ENCODE measurements around the gene SLC26A5. TPM values are rescaled to one million over a fixed set of nuclear protein-coding genes. Genes with fewer than 3 reads are reported as not detected.

The SLC26A5 gene
- total and polyA plus RNA-seq, 2 of the 8 experiments (the other 6 are each of a cell fraction or from before 2014, with no cell fraction given), result 0.09 to 0.24 TPM

DNA sequence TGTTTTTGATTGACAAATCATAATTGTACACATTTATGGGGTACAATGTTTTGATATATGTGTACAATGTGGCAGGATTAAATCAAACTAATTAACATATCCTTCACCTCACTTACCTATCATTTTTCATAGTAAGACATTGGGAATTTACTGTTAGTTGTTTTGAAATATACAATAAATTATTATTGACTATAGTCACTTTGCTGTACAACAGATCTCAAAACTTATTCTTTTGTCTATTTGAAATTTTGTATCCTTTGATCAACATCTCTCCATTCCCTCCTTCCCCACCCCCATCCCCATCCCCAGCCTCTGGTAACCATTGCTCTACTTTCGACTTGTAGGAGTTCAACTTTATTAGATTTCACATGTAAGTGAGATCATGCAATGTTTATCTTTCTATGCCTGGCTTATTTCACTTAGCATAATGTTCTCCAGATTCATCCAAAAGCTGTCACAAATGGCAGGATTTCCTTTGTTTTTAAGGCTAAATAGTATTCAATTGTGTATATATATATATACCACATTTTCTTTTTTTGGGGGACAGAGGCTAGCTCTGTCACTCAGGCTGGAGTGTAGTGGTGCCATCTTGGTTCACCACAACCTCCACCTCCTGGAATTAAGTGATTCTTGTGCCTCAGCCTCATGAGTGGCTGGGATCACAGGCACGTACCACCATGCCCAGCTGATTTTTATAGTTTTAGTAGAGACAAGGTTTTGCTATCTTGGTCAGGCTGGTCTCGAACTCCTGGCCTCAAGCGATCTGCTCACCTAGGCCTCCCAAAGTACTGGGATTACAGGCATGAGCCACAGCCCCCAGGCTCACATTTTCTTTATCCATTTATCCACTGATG lies 23.3 kb upstream of the SLC26A5 start:
- H2AK5ac ChIP-seq (ENCODE audit: low read depth, low read length), result no peak overlapping the region
- H3K23me2 ChIP-seq (ENCODE audit: low read depth, low read length), result no peaks in the 10 kb centered on the region
- no peaks in the 10 kb centered on the region for H3K79me2 ChIP-seq (ENCODE audit: control insufficient read depth in 1 of 2, insufficient read depth in 2 of 2, low read length in 2 of 2)
- H2BK15ac ChIP-seq (ENCODE audit: low read length), result no peak overlapping the region
- H3K79me1 ChIP-seq (ENCODE audit: low read depth, low read length), result no peaks in the 10 kb centered on the region
- DNase-seq (ENCODE audit: low read depth in 1 of 2, low spot score in 2 of 2) (no peak), FAIRE-seq (no peak)
- no peak overlapping the region for H2AFZ ChIP-seq (ENCODE audit: low read length)
- WGBS, 2 experiments (ENCODE audit: extremely low coverage in 1 of 2, insufficient coverage in 1 of 2, insufficient read length in 1 of 2, insufficient replicate concordance in 2 of 2, low coverage in 1 of 2, low lambda C conversion rate in 2 of 2, missing lambda C conversion rate in 1 of 2), result 86% methylated on average over 4 of the region's 4 CpGs; no CpG with 5 or more reads in 1 of the 2 experiments
- no peak overlapping the region for H3K4ac ChIP-seq (replicated peaks; ENCODE audit: insufficient read length, low read depth, low read length)
- no peak overlapping the region for H3K4me3 ChIP-seq (ENCODE audit: extremely low read depth in 1 of 4, insufficient read depth in 2 of 4, low read depth in 3 of 4, low read length in 4 of 4)
- no peak overlapping the region for H4K8ac ChIP-seq (ENCODE audit: extremely low read depth, insufficient read depth, low read length)
- H3K9me3 ChIP-seq (ENCODE audit: insufficient read depth in 2 of 2, low read depth in 1 of 2, low read length in 1 of 2), result no peaks in the 10 kb centered on the region
- no peak overlapping the region for H2BK20ac ChIP-seq (ENCODE audit: low read length)
- H4K91ac ChIP-seq (replicated peaks; ENCODE audit: insufficient read length, low read length), result no peak overlapping the region
- H3K27me3 ChIP-seq (replicated peaks in 1 of 4; ENCODE audit: control insufficient read depth in 3 of 4, extremely low read depth in 1 of 4, insufficient read depth in 3 of 4, low read length in 3 of 4), result no peaks in the 10 kb centered on the region
- ChIA-PET POLR2A (ENCODE audit: partially characterized antibody) (no interaction called here), CTCF (ENCODE audit: partially characterized antibody) (no interaction called here)
- no peaks in the 10 kb centered on the region for H3K4me1 ChIP-seq (replicated peaks in 1 of 4; ENCODE audit: control insufficient read depth in 3 of 4, insufficient read depth in 4 of 4, low read length in 3 of 4)
- H3K18ac ChIP-seq (ENCODE audit: extremely low read depth, low read length), result no peak overlapping the region
- H2BK120ac ChIP-seq (replicated peaks; ENCODE audit: low read depth, low read length), result no peak overlapping the region
- no peak overlapping the region for H3K23ac ChIP-seq (ENCODE audit: insufficient read length)
- no peak overlapping the region for H3K14ac ChIP-seq (ENCODE audit: insufficient read length)
- H3K56ac ChIP-seq (replicated peaks; ENCODE audit: insufficient read length, low read depth, low read length), result no peak overlapping the region
- no peak overlapping the region for H3K9ac ChIP-seq (replicated peaks in 1 of 4; ENCODE audit: extremely low read depth in 1 of 4, low read depth in 3 of 4, low read length in 3 of 4)
- no peak overlapping the region for H3K27ac ChIP-seq (ENCODE audit: low read depth, low read length)
- no peak overlapping the region for H3K4me2 ChIP-seq (ENCODE audit: insufficient read depth in 1 of 2, low read depth in 2 of 2, low read length in 2 of 2)
- H2BK5ac ChIP-seq (ENCODE audit: low read depth, low read length), result no peak overlapping the region
- H2BK12ac ChIP-seq (ENCODE audit: low read depth, low read length), result no peak overlapping the region
- no peak overlapping the region for H4K5ac ChIP-seq (ENCODE audit: insufficient read length, low read depth, low read length)
- no peaks in the 10 kb centered on the region for H4K20me1 ChIP-seq (replicated peaks in 1 of 2; ENCODE audit: control insufficient read depth in 1 of 2, insufficient read depth in 2 of 2, low read length in 2 of 2)
- no peaks in the 10 kb centered on the region for H3K36me3 ChIP-seq (ENCODE audit: control insufficient read depth in 2 of 4, insufficient read depth in 4 of 4, low read length in 3 of 4)
- no peak for TF ChIP-seq ZNF274 (IDR thresholded peaks at IDR 0.05; ENCODE audit: borderline replicate concordance, extremely low read depth, low read length)
- no peak for TF ChIP-seq TEAD4 (IDR thresholded peaks at IDR 0.05; ENCODE audit: low read depth, low read length)
- TF ChIP-seq CHD2 (IDR thresholded peaks at IDR 0.05; ENCODE audit: low read length), result no peak
- TF ChIP-seq, protein P1, sequence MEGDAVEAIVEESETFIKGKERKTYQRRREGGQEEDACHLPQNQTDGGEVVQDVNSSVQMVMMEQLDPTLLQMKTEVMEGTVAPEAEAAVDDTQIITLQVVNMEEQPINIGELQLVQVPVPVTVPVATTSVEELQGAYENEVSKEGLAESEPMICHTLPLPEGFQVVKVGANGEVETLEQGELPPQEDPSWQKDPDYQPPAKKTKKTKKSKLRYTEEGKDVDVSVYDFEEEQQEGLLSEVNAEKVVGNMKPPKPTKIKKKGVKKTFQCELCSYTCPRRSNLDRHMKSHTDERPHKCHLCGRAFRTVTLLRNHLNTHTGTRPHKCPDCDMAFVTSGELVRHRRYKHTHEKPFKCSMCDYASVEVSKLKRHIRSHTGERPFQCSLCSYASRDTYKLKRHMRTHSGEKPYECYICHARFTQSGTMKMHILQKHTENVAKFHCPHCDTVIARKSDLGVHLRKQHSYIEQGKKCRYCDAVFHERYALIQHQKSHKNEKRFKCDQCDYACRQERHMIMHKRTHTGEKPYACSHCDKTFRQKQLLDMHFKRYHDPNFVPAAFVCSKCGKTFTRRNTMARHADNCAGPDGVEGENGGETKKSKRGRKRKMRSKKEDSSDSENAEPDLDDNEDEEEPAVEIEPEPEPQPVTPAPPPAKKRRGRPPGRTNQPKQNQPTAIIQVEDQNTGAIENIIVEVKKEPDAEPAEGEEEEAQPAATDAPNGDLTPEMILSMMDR (IDR thresholded peaks at IDR 0.05; ENCODE audit: control extremely low read depth in 1 of 3, insufficient read depth in 1 of 3, low read depth in 1 of 3, low read length in 3 of 3), result no peak
- no peak for TF ChIP-seq BRCA1 (IDR thresholded peaks at IDR 0.05; ENCODE audit: low read depth, low read length)
- no peak for TF ChIP-seq KDM4A (IDR thresholded peaks at IDR 0.05; ENCODE audit: low read depth, low read length, severe bottlenecking)
- TF ChIP-seq SP2 (IDR thresholded peaks at IDR 0.05; ENCODE audit: low read length), result no peak
- TF ChIP-seq SIN3A (conservative IDR thresholded peaks at IDR 0.05 in 1 of 2, IDR thresholded peaks at IDR 0.05 in 1 of 2; ENCODE audit: low read depth in 1 of 2, low read length in 2 of 2), result no peak
- no peak for TF ChIP-seq TCF12 (IDR thresholded peaks at IDR 0.05; ENCODE audit: low read depth, low read length)
- TF ChIP-seq ASH2L (IDR thresholded peaks at IDR 0.05; ENCODE audit: low read length), result no peak
- no peak for TF ChIP-seq SP4 (IDR thresholded peaks at IDR 0.05; ENCODE audit: low read length)
